GM12878 (cell line): ENCODE measurements around the gene FAM110C. TPM values are rescaled to one million over a fixed set of nuclear protein-coding genes. Genes with fewer than 3 reads are reported as not detected.

Experiments used
- ATAC-seq: fragments of 200-7000 bp; cut with Tn5 transposase; 3 replicates; pipeline ENCODE4 v1.9.1; 2020; ENCODE audit warnings: mild to moderate bottlenecking, moderate library complexity
- BruUV-seq: library from RNA; stranded (reverse); fragments of 400-500 nt; replicated peaks from 2 replicates; lab custom pipeline; 2021; lab: Mats Ljungman, UMichigan
- CTCF ChIA-PET: fragments of 300-600 bp; sonication (Branson Sonifier 250); formaldehyde crosslinking; extraction: SDS; loops from one replicate; lab custom pipeline; 2021; ENCODE audit warnings: inconsistent platforms; lab: Yijun Ruan, JAX
- POLR2A ChIA-PET: fragments of 350-600 bp; formaldehyde crosslinking; extraction: SDS; loops from one replicate; lab custom pipeline; 2021; ENCODE audit warnings: inconsistent platforms; lab: Charles Lee
- RAD21 ChIA-PET: fragments of 300-600 bp; sonication (Branson Sonifier 250); formaldehyde crosslinking; loops from one replicate; lab custom pipeline; 2023; ENCODE audit warnings: antibody characterized with exemption; ENCODE audit not compliant: unreplicated experiment; lab: Charles Lee
- SMC1A ChIA-PET: fragments of 300-600 bp; sonication (Branson Sonifier 250); formaldehyde crosslinking; loops from one replicate; lab custom pipeline; 2023; ENCODE audit not compliant: unreplicated experiment, uncharacterized antibody; lab: Charles Lee
- DNase-seq: peaks from one replicate; pipeline ENCODE4 v3.0.0-alpha.2; 2011; ENCODE audit warnings: low read depth, low spot score
- FAIRE-seq: peaks from 3 replicates; lab custom pipeline; 2011; peaks lifted over from hg19 to GRCh38; lab: Jason Lieb, UNC
- H2AFZ ChIP-seq: 2 replicates; pipeline ENCODE4 v1.6.0; 2011; ENCODE audit warnings: low read depth, low read length, control low read depth; ENCODE audit not compliant: control insufficient read depth
- H3K27ac ChIP-seq: 2 replicates; pipeline ENCODE4 v1.5.1; 2011; ENCODE audit warnings: control low read depth; ENCODE audit not compliant: control insufficient read depth, insufficient read depth
- H3K27me3 ChIP-seq, 2 experiments: replicated peaks in 1 of 2; 2 replicates each; pipeline versions ENCODE4 v1.6.0 to v1.6.1; 2011; ENCODE audit warnings: low read length in 1 of 2; ENCODE audit not compliant: control insufficient read depth in 2 of 2, insufficient read depth in 2 of 2
- H3K36me3 ChIP-seq, 2 experiments: 2 replicates each; pipeline ENCODE4 v1.5.1; 2011; ENCODE audit warnings: low read length in 1 of 2; ENCODE audit not compliant: control insufficient read depth in 2 of 2, insufficient read depth in 2 of 2
- H3K4me1 ChIP-seq: 2 replicates; pipeline ENCODE4 v1.6.1; 2011; ENCODE audit warnings: mild to moderate bottlenecking, low read length, moderate library complexity, mixed read lengths; ENCODE audit not compliant: control insufficient read depth, insufficient read depth
- H3K4me2 ChIP-seq: 2 replicates; pipeline ENCODE4 v1.6.0; 2011; ENCODE audit warnings: control low read depth; ENCODE audit not compliant: control insufficient read depth, insufficient read depth
- H3K4me3 ChIP-seq: fragments of 200-600 bp; sonication (generic); 2 replicates; pipeline ENCODE4 v1.5.1; 2016
- H3K79me2 ChIP-seq: 2 replicates; pipeline ENCODE4 v1.6.0; 2011; ENCODE audit warnings: low read length; ENCODE audit not compliant: control insufficient read depth, insufficient read depth
- H3K9ac ChIP-seq: 2 replicates; pipeline ENCODE4 v1.8.0; 2011; ENCODE audit warnings: low read length, control low read depth, mixed read lengths; ENCODE audit not compliant: control insufficient read depth, insufficient read depth
- H3K9me3 ChIP-seq: replicated peaks from 3 replicates; pipeline ENCODE4 v1.5.1; 2011; ENCODE audit warnings: mild to moderate bottlenecking, low read length; ENCODE audit not compliant: control insufficient read depth, insufficient read depth
- H4K20me1 ChIP-seq: 2 replicates; pipeline ENCODE4 v1.6.0; 2011; ENCODE audit not compliant: control insufficient read depth, insufficient read depth
- NRF1 ChIP-seq: conservative IDR thresholded peaks from 2 replicates; pipeline ENCODE4 v1.6.1; 2011; ENCODE audit warnings: mild to moderate bottlenecking, low read depth, low read length, improper control_type of control experiment
- PAX5 ChIP-seq: IDR thresholded peaks from 2 replicates; pipeline ENCODE4 v1.6.1; 2011; ENCODE audit warnings: low read depth, low read length, borderline replicate concordance
- RBBP5 ChIP-seq: fragments of 200-600 bp; sonication (generic); conservative IDR thresholded peaks from 2 replicates; pipeline ENCODE4 v1.6.1; 2016
- STAT3 ChIP-seq: IDR thresholded peaks from 2 replicates; pipeline ENCODE4 v1.6.1; 2011; ENCODE audit warnings: low read depth, low read length, improper control_type of control experiment
- TCF12 ChIP-seq: IDR thresholded peaks from 2 replicates; pipeline ENCODE4 v1.6.1; 2011; ENCODE audit warnings: low read depth, mild to moderate bottlenecking, low read length
- ZBTB11 ChIP-seq: fragments of 450-650 bp; formaldehyde crosslinking; IDR thresholded peaks from 2 replicates; pipeline ENCODE4 v1.5.0; 2022; ENCODE audit warnings: mild to moderate bottlenecking, missing genetic modification characterization
- ZNF274 ChIP-seq: IDR thresholded peaks from one replicate; pipeline ENCODE4 v1.8.0; 2011; ENCODE audit not compliant: insufficient read length, insufficient read depth
- WGBS: methylation state at CpG from one replicate; pipeline ENCODE4 v1.1.6; 2016; ENCODE audit warnings: low lambda C conversion rate; ENCODE audit not compliant: insufficient replicate concordance, insufficient coverage; ENCODE audit errors: missing lambda C conversion rate; 5-methylcytosine and 5-hydroxymethylcytosine counted together
- in situ Hi-C: fragments of 300-500 bp; cut with MboI; formaldehyde crosslinking; loops from 9 replicates; pipeline ENCODE4 v1.14.3; 2018; ENCODE audit warnings: mixed read lengths
- intact Hi-C: fragments of 100-400 bp; cut with micrococcal nuclease; formaldehyde crosslinking; loops from one replicate; pipeline ENCODE4 v1.14.2; 2022; ENCODE audit not compliant: unreplicated experiment
- polyA plus RNA-seq, 11 experiments: library from polyadenylated mRNA; depleted of rRNA in 4 of 11; unstranded in 6 of 11; stranded (reverse) in 5 of 11; fragments of >200 nt; fragmentation: Nextera tagmentation in 4 of 11; fragmentation: Illumina TruSeq in 1 of 11; extraction: Ambion mirVana in 4 of 11; extraction: Trizol in 1 of 11; gene quantifications; 1 replicate in 1 of 11; 2 replicates in 10 of 11; pipeline versions ENCODE4 v1.2.1 to v1.2.3, GENCODE V29; 2011 to 2016; ENCODE audit warnings: inconsistent platforms in 2 of 11, missing spikeins in 2 of 11, low read depth in 1 of 11
- total RNA-seq, 4 experiments: library from RNA; depleted of rRNA in 3 of 4; stranded (reverse); fragments of >200 nt in 3 of 4; fragmentation: Illumina TruSeq in 1 of 4; extraction: Trizol in 1 of 4; gene quantifications; 2 replicates each; pipeline versions ENCODE4 v1.2.1 to v1.2.3, GENCODE V29; 2013 to 2021

Gene FAM110C
- total and polyA plus RNA-seq, 10 of the 15 experiments (the other 5 are each of a cell fraction or from before 2014, with no cell fraction given), result not detected

- TF ChIP-seq ZBTB11 (CRISPR knock-in tag) (no peak), TCF12 (no peak), STAT3 (no peak), RBBP5 (no peak)
These were observed 9.5 kb upstream of the FAM110C start (continued) for GRCh38 chr2:55587-56448.

GRCh38 chr2:51613-52012, 5.3 kb upstream of the FAM110C start:
- in situ Hi-C loops, result no loop called here
- ChIA-PET POLR2A (no interaction called here), CTCF (no interaction called here), RAD21 (no interaction called here), SMC1A (no interaction called here)
- Histone ChIP-seq H3K27ac (no peak overlapping the region), H3K27me3 (peaks cover 0 to 3% of the 10 kb centered on the region in 2 experiments; a peak in 1 of 4 replicates), H2AFZ (no peak overlapping the region), H3K9ac (no peak overlapping the region), H4K20me1 (no peaks in the 10 kb centered on the region), H3K4me1 (no peaks in the 10 kb centered on the region), H3K79me2 (no peaks in the 10 kb centered on the region), H3K4me2 (no peak overlapping the region), H3K4me3 (no peak overlapping the region), H3K9me3 (no peaks in the 10 kb centered on the region; the same call in 2 of the 3 replicates), H3K36me3 (no peaks in the 10 kb centered on the region)
- 0% methylated on average over 2 of the region's 2 CpGs for WGBS
- intact Hi-C loops, result no loop called here
- no TSS peak for BruUV-seq
- TF ChIP-seq ZNF274, result no peak
- TF ChIP-seq PAX5, result no peak
- no peak for TF ChIP-seq NRF1
- no peak for FAIRE-seq
- no peak for ATAC-seq
- DNase-seq, result no peak
